MM.1S (cell line): ENCODE results near the gene OR13J1.

ENCODE experiments used
- DNase-seq: peaks from one replicate; pipeline ENCODE4 v3.0.0-alpha.2; 2015
- H2AFZ ChIP-seq: fragments of 300-600 bp; sonication (generic); 2 replicates; pipeline ENCODE4 v1.6.0; 2016; ENCODE audit warnings: antibody characterized with exemption, low read length
- H3F3A ChIP-seq: fragments of 300-600 bp; sonication (generic); 2 replicates; pipeline ENCODE4 v1.6.1; 2016; ENCODE audit warnings: mild to moderate bottlenecking, antibody characterized with exemption, low read length, moderate library complexity, mixed read lengths; ENCODE audit not compliant: insufficient read depth
- H3K27ac ChIP-seq: fragments of 300-600 bp; sonication (generic); 2 replicates; pipeline ENCODE4 v1.5.1; 2016; ENCODE audit warnings: mild to moderate bottlenecking, low read length
- H3K27me3 ChIP-seq: fragments of 300-600 bp; sonication (generic); replicated peaks from 2 replicates; pipeline ENCODE4 v1.6.0; 2016; ENCODE audit warnings: low read length; ENCODE audit not compliant: insufficient read depth
- H3K36me3 ChIP-seq: fragments of 300-600 bp; sonication (generic); replicated peaks from 2 replicates; pipeline ENCODE4 v1.6.1; 2016; ENCODE audit warnings: mild to moderate bottlenecking, low read length, mixed read lengths; ENCODE audit not compliant: insufficient read depth
- H3K4me1 ChIP-seq: fragments of 300-600 bp; sonication (generic); 2 replicates; pipeline ENCODE4 v1.6.1; 2016; ENCODE audit warnings: low read length, mixed read lengths
- H3K4me2 ChIP-seq: fragments of 300-600 bp; sonication (generic); 2 replicates; pipeline ENCODE4 v1.6.0; 2016; ENCODE audit warnings: low read depth, low read length
- H3K4me3 ChIP-seq: fragments of 300-600 bp; sonication (generic); 2 replicates; pipeline ENCODE4 v1.5.1; 2016; ENCODE audit warnings: low read length, mixed read lengths
- H3K79me2 ChIP-seq: fragments of 300-600 bp; sonication (generic); 2 replicates; pipeline ENCODE4 v1.6.1; 2016; ENCODE audit warnings: mixed run types, low read length, mixed read lengths
- H3K9ac ChIP-seq: fragments of 300-600 bp; sonication (generic); 2 replicates; pipeline ENCODE4 v1.6.1; 2016; ENCODE audit warnings: low read length, mixed read lengths
- H3K9me2 ChIP-seq: fragments of 300-600 bp; sonication (generic); replicated peaks from 2 replicates; pipeline ENCODE4 v1.6.1; 2016; ENCODE audit warnings: mild to moderate bottlenecking, low read length, mixed read lengths; ENCODE audit not compliant: insufficient read depth
- H3K9me3 ChIP-seq: fragments of 300-600 bp; sonication (generic); replicated peaks from 2 replicates; pipeline ENCODE4 v1.6.1; 2016; ENCODE audit warnings: mild to moderate bottlenecking, low read length, mixed read lengths; ENCODE audit not compliant: insufficient read depth
- H4K20me1 ChIP-seq: fragments of 300-600 bp; sonication (generic); 2 replicates; pipeline ENCODE4 v1.6.1; 2016; ENCODE audit warnings: mild to moderate bottlenecking, low read length, moderate library complexity, mixed read lengths; ENCODE audit not compliant: insufficient read depth
- EZH2 ChIP-seq: fragments of 300-600 bp; sonication (generic); optimal IDR thresholded peaks from 2 replicates; pipeline ENCODE3; 2017; ENCODE audit warnings: low read depth, mild to moderate bottlenecking, antibody characterized with exemption, low read length, mixed read lengths
- EZH2phosphoT487 ChIP-seq: fragments of 300-600 bp; sonication (generic); IDR thresholded peaks from 2 replicates; pipeline ENCODE4 v1.6.1; 2018; ENCODE audit warnings: antibody characterized with exemption, low read length
- TF ChIP-seq, protein P1 (sequence below): fragments of 300-600 bp; sonication (generic); IDR thresholded peaks from 2 replicates; pipeline ENCODE4 v1.5.1; 2016; ENCODE audit warnings: antibody characterized with exemption, low read length, mixed read lengths

Gene OR13J1

GRCh38 chr9:35842020-35842745 is 28.0 kb downstream of the OR13J1 start:
- no peaks in the 10 kb centered on the region for H3K79me2 ChIP-seq
- TF ChIP-seq, protein P1, sequence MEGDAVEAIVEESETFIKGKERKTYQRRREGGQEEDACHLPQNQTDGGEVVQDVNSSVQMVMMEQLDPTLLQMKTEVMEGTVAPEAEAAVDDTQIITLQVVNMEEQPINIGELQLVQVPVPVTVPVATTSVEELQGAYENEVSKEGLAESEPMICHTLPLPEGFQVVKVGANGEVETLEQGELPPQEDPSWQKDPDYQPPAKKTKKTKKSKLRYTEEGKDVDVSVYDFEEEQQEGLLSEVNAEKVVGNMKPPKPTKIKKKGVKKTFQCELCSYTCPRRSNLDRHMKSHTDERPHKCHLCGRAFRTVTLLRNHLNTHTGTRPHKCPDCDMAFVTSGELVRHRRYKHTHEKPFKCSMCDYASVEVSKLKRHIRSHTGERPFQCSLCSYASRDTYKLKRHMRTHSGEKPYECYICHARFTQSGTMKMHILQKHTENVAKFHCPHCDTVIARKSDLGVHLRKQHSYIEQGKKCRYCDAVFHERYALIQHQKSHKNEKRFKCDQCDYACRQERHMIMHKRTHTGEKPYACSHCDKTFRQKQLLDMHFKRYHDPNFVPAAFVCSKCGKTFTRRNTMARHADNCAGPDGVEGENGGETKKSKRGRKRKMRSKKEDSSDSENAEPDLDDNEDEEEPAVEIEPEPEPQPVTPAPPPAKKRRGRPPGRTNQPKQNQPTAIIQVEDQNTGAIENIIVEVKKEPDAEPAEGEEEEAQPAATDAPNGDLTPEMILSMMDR = no peak
- no peak for TF ChIP-seq EZH2phosphoT487
- TF ChIP-seq EZH2 = no peak
- peak overlapping the region; percentile 47; the same call in 1 of the 2 replicates for H3K27ac ChIP-seq
- H3K27me3 ChIP-seq = no peaks in the 10 kb centered on the region
- H3K4me3 ChIP-seq = no peak overlapping the region
- H3K9me2 ChIP-seq = no peaks in the 10 kb centered on the region
- H3K4me1 ChIP-seq = peaks cover 47% of the 10 kb centered on the region
- H2AFZ ChIP-seq = peak overlapping the region; percentile 31; the same call in 1 of the 2 replicates
- H4K20me1 ChIP-seq = no peaks in the 10 kb centered on the region
- peak overlapping the region; percentile 61 for H3K4me2 ChIP-seq
- H3F3A ChIP-seq = peaks cover 8% of the 10 kb centered on the region
- H3K9me3 ChIP-seq = no peaks in the 10 kb centered on the region
- no peaks in the 10 kb centered on the region for H3K36me3 ChIP-seq
- DNase-seq = no peak
- H3K9ac ChIP-seq = no peak overlapping the region

- H4K20me1 ChIP-seq = no peaks in the 10 kb centered on the region
- no peaks in the 10 kb centered on the region for H3K9me3 ChIP-seq
- no peaks in the 10 kb centered on the region for H3K36me3 ChIP-seq
- no peak for DNase-seq
- peaks cover 41% of the 10 kb centered on the region for H3K4me1 ChIP-seq
- peaks cover 7% of the 10 kb centered on the region; the same call in 1 of the 2 replicates for H3F3A ChIP-seq
- H3K4me2 ChIP-seq = no peak overlapping the region
- TF ChIP-seq EZH2phosphoT487 (no peak), EZH2 (no peak)
- TF ChIP-seq, protein P1 = no peak
- no peaks in the 10 kb centered on the region for H3K9me2 ChIP-seq
- H3K9ac ChIP-seq = no peak overlapping the region
- H2AFZ ChIP-seq = no peak overlapping the region
- H3K27me3 ChIP-seq = no peaks in the 10 kb centered on the region
- no peak overlapping the region for H3K4me3 ChIP-seq
- H3K27ac ChIP-seq = no peak overlapping the region
- no peaks in the 10 kb centered on the region for H3K79me2 ChIP-seq
Measured at GRCh38 chr9:35841645-35841900, 28.6 kb downstream of the OR13J1 start.

- Histone ChIP-seq H3K9ac (no peak overlapping the region), H3K9me2 (no peaks in the 10 kb centered on the region)
- TF ChIP-seq, protein P1 = no peak
- TF ChIP-seq EZH2 = no peak
- TF ChIP-seq EZH2phosphoT487 = no peak
Measured at GRCh38 chr9:35840881-35841644, 29.1 kb downstream of the OR13J1 start.

More at GRCh38 chr9:35840881-35841644, 29.1 kb downstream of the OR13J1 start:
- H3K4me2 ChIP-seq = no peak overlapping the region
- H3K36me3 ChIP-seq = no peaks in the 10 kb centered on the region
- no peak overlapping the region for H2AFZ ChIP-seq
- H3K9me3 ChIP-seq = no peaks in the 10 kb centered on the region
- H3K4me3 ChIP-seq = no peak overlapping the region
- H4K20me1 ChIP-seq = no peaks in the 10 kb centered on the region
- peaks cover 7% of the 10 kb centered on the region; the same call in 1 of the 2 replicates for H3F3A ChIP-seq
- no peaks in the 10 kb centered on the region for H3K27me3 ChIP-seq
- no peaks in the 10 kb centered on the region for H3K79me2 ChIP-seq
- peaks cover 40% of the 10 kb centered on the region for H3K4me1 ChIP-seq
- no peak for DNase-seq
- no peak overlapping the region for H3K27ac ChIP-seq
